Measurements from ENCODE around the gene CBFB. TPM values are rescaled to one million over a fixed set of nuclear protein-coding genes. Genes with fewer than 3 reads are reported as not detected.

CBFB gene
- total and polyA plus RNA-seq, 2 of the 13 experiments (the other 11 are each of a cell fraction or from before 2014, with no cell fraction given) = 22.1 to 70.8 TPM

- peak; percentile 47; the same call in 1 of the 2 replicates for TF ChIP-seq ZSCAN9 (CRISPR knock-in tag; IDR thresholded peaks at IDR 0.05; ENCODE audit: borderline replicate concordance)
- TF ChIP-seq TARDBP (CRISPR knock-in tag; IDR thresholded peaks at IDR 0.05) = peak; percentile 76; the same call in 1 of the 2 replicates
- TF ChIP-seq ZNF563 (CRISPR knock-in tag; IDR thresholded peaks at IDR 0.05) = no peak
- peak; percentile 74 for TF ChIP-seq ZNF883 (CRISPR knock-in tag; IDR thresholded peaks at IDR 0.05; ENCODE audit: not compliant biosample characterization)
- peak; percentile 94 for TF ChIP-seq ERF (CRISPR knock-in tag; IDR thresholded peaks at IDR 0.05)
- TF ChIP-seq USF2 (IDR thresholded peaks at IDR 0.05; ENCODE audit: low read depth, low read length) = peak; percentile 96
- TF ChIP-seq USF2 (CRISPR knock-in tag; IDR thresholded peaks at IDR 0.05; ENCODE audit: borderline replicate concordance) = peak; percentile 92; the same call in 1 of the 2 replicates
- no peak for TF ChIP-seq ZNF10 (CRISPR knock-in tag; IDR thresholded peaks at IDR 0.05; ENCODE audit: borderline replicate concordance, low read depth)
- TF ChIP-seq FOXP4 (CRISPR knock-in tag; IDR thresholded peaks at IDR 0.05) = peak; percentile 46
- peak; percentile 74 for TF ChIP-seq GATAD1 (CRISPR knock-in tag; IDR thresholded peaks at IDR 0.05)
- peak; percentile 28; the same call in 1 of the 2 replicates for TF ChIP-seq IRF9 (CRISPR knock-in tag; IDR thresholded peaks at IDR 0.05; ENCODE audit: borderline replicate concordance)
- TF ChIP-seq ZBTB38 (CRISPR knock-in tag; IDR thresholded peaks at IDR 0.05) = 0 out of 2 replicates have a peak, but pooled peaks have one; percentile 17
- TF ChIP-seq ZNF318 (CRISPR knock-in tag; IDR thresholded peaks at IDR 0.05) = peak; percentile 32; the same call in 1 of the 2 replicates
- 0 out of 2 replicates have a peak, but pooled peaks have one; percentile 12 for TF ChIP-seq ZFP37 (CRISPR knock-in tag; IDR thresholded peaks at IDR 0.05; ENCODE audit: borderline replicate concordance)
- TF ChIP-seq RXRB (CRISPR knock-in tag; IDR thresholded peaks at IDR 0.05; ENCODE audit: borderline replicate concordance) = peak; percentile 66; the same call in 1 of the 2 replicates
Observed at GRCh38 chr16:67017810-67018488, 11.0 kb upstream of the CBFB start (continued).
